Fibroblast of lung (primary cell): ENCODE data around the gene WDFY3. TPM values are rescaled to one million over a fixed set of nuclear protein-coding genes. Genes with fewer than 3 reads are reported as not detected.

Source experiments
- DNase-seq, 2 donors: peaks; one replicate each; pipeline versions ENCODE4 v3.0.0 to v3.0.0-alpha.2; 2010; ENCODE audit warnings: low read depth in 2 of 2
- H2AFZ ChIP-seq: 2 replicates; pipeline ENCODE4 v1.5.1; 2012; ENCODE audit warnings: low read length, control low read depth, inconsistent platforms
- H3K27ac ChIP-seq: 2 replicates; pipeline ENCODE4 v1.5.1; 2011; ENCODE audit warnings: low read length, control low read depth; ENCODE audit not compliant: insufficient read depth
- H3K27me3 ChIP-seq: 2 replicates; pipeline ENCODE4 v1.5.1; 2011; ENCODE audit warnings: mild to moderate bottlenecking, low read length; ENCODE audit not compliant: control insufficient read depth, insufficient read depth
- H3K36me3 ChIP-seq: 2 replicates; pipeline ENCODE4 v1.5.1; 2011; ENCODE audit warnings: low read length; ENCODE audit not compliant: control insufficient read depth, insufficient read depth
- H3K4me1 ChIP-seq: 2 replicates; pipeline ENCODE4 v1.5.1; 2011; ENCODE audit warnings: low read length; ENCODE audit not compliant: control insufficient read depth, insufficient read depth; ENCODE audit errors: extremely low read depth
- H3K4me2 ChIP-seq: 2 replicates; pipeline ENCODE4 v1.5.1; 2011; ENCODE audit warnings: low read length, control low read depth; ENCODE audit not compliant: insufficient read depth; ENCODE audit errors: extremely low read depth
- H3K4me3 ChIP-seq, 4 experiments: fragments of 200-600 bp in 1 of 4; sonication (generic) in 1 of 4; replicated peaks in 1 of 4; 2 replicates each; pipeline ENCODE4 v1.5.1; 2011 to 2016; ENCODE audit warnings: low read length in 4 of 4, low read depth in 3 of 4, mild to moderate bottlenecking in 3 of 4, control low read depth in 2 of 4, inconsistent platforms in 1 of 4, mixed read lengths in 1 of 4; ENCODE audit not compliant: insufficient read depth in 1 of 4; ENCODE audit errors: control extremely low read depth in 1 of 4
- H3K79me2 ChIP-seq: 2 replicates; pipeline ENCODE4 v1.5.1; 2012; ENCODE audit warnings: mild to moderate bottlenecking, low read length, inconsistent platforms; ENCODE audit not compliant: control insufficient read depth, insufficient read depth
- H3K9ac ChIP-seq: 2 replicates; pipeline ENCODE4 v1.5.1; 2011; ENCODE audit warnings: mild to moderate bottlenecking, low read length, control low read depth; ENCODE audit not compliant: insufficient read depth
- H3K9me3 ChIP-seq: 2 replicates; pipeline ENCODE4 v1.5.1; 2012; ENCODE audit warnings: low read depth, low read length; ENCODE audit not compliant: control insufficient read depth, insufficient read depth
- H4K20me1 ChIP-seq: 2 replicates; pipeline ENCODE4 v1.5.1; 2011; ENCODE audit warnings: low read length; ENCODE audit not compliant: control insufficient read depth, insufficient read depth; ENCODE audit errors: extremely low read depth
- CTCF ChIP-seq, 2 donors: IDR thresholded peaks in 1 of 2; conservative IDR thresholded peaks in 1 of 2; 1 replicate in 1 of 2; 2 replicates in 1 of 2; pipeline ENCODE4 v1.5.1; 2011 to 2012; ENCODE audit warnings: low read length in 2 of 2, control low read depth in 1 of 2, inconsistent platforms in 1 of 2, low read depth in 1 of 2, mild to moderate bottlenecking in 1 of 2
- EZH2 ChIP-seq: IDR thresholded peaks from 2 replicates; pipeline ENCODE4 v1.5.1; 2012; ENCODE audit warnings: low read length, control low read depth, mild to moderate bottlenecking; ENCODE audit errors: missing control alignments
- polyA plus RNA-seq, 2 donors: library from polyadenylated mRNA; depleted of rRNA in 1 of 2; stranded (reverse) in 1 of 2; unstranded in 1 of 2; fragments of >200 nt; gene quantifications; 2 replicates each; pipeline ENCODE4 v1.2.1, GENCODE V29; 2011 to 2012; ENCODE audit warnings: missing spikeins in 1 of 2
- total RNA-seq: library from RNA; depleted of rRNA; stranded (reverse); fragments of >200 nt; gene quantifications from 2 replicates; pipeline ENCODE4 v1.2.1, GENCODE V29; 2014

WDFY3 gene
- total and polyA plus RNA-seq, 2 donors (not counting 1 experiment from before 2014, with no cell fraction given) = 26.8 to 88.8 TPM

GRCh38 chr4:84631573-84631972, 334.9 kb downstream of the WDFY3 start:
- no peak overlapping the region for H2AFZ ChIP-seq
- no peak overlapping the region for H3K4me2 ChIP-seq
- DNase-seq = peak; percentile 11 to 48
- no peaks in the 10 kb centered on the region for H3K9me3 ChIP-seq
- H3K9ac ChIP-seq = no peak overlapping the region
- H3K4me3 ChIP-seq = no peak overlapping the region
- no peaks in the 10 kb centered on the region for H3K27me3 ChIP-seq
- H3K79me2 ChIP-seq = no peaks in the 10 kb centered on the region
- no peak for TF ChIP-seq CTCF (conservative IDR thresholded peaks at IDR 0.05 in 1 of 2, IDR thresholded peaks at IDR 0.05 in 1 of 2; ENCODE audit: low read depth in 1 of 2, low read length in 2 of 2)
- no peak for TF ChIP-seq EZH2
- H4K20me1 ChIP-seq = no peaks in the 10 kb centered on the region
- no peak overlapping the region for H3K27ac ChIP-seq
- H3K36me3 ChIP-seq = no peaks in the 10 kb centered on the region
- H3K4me1 ChIP-seq = no peaks in the 10 kb centered on the region

- no peak overlapping the region for H2AFZ ChIP-seq
Observed at GRCh38 chr4:84626673-84627072, 339.8 kb downstream of the WDFY3 start.

GRCh38 chr4:84623661-84624060, 342.8 kb downstream of the WDFY3 start:
- no peak overlapping the region for H3K4me3 ChIP-seq

More at GRCh38 chr4:84626673-84627072, 339.8 kb downstream of the WDFY3 start:
- H3K4me1 ChIP-seq = no peaks in the 10 kb centered on the region
- H3K79me2 ChIP-seq = no peaks in the 10 kb centered on the region
- H3K4me3 ChIP-seq = no peak overlapping the region
- no peaks in the 10 kb centered on the region for H3K27me3 ChIP-seq
- H3K27ac ChIP-seq = no peak overlapping the region
- H3K9ac ChIP-seq = no peak overlapping the region
- no peaks in the 10 kb centered on the region for H4K20me1 ChIP-seq
- no peaks in the 10 kb centered on the region for H3K9me3 ChIP-seq
- no peak overlapping the region for H3K4me2 ChIP-seq
- TF ChIP-seq EZH2 (no peak), CTCF (conservative IDR thresholded peaks at IDR 0.05 in 1 of 2, IDR thresholded peaks at IDR 0.05 in 1 of 2; ENCODE audit: low read depth in 1 of 2, low read length in 2 of 2) (no peak)
- H3K36me3 ChIP-seq = no peaks in the 10 kb centered on the region
- DNase-seq = no peak

More at GRCh38 chr4:84623661-84624060, 342.8 kb downstream of the WDFY3 start:
- H3K79me2 ChIP-seq = no peaks in the 10 kb centered on the region
- H4K20me1 ChIP-seq = no peaks in the 10 kb centered on the region
- H2AFZ ChIP-seq = no peak overlapping the region
- H3K4me1 ChIP-seq = no peaks in the 10 kb centered on the region
- H3K9me3 ChIP-seq = no peaks in the 10 kb centered on the region
- no peaks in the 10 kb centered on the region for H3K27me3 ChIP-seq
- H3K27ac ChIP-seq = no peak overlapping the region
- no peaks in the 10 kb centered on the region for H3K36me3 ChIP-seq
- no peak overlapping the region for H3K9ac ChIP-seq
- TF ChIP-seq CTCF (conservative IDR thresholded peaks at IDR 0.05 in 1 of 2, IDR thresholded peaks at IDR 0.05 in 1 of 2; ENCODE audit: low read depth in 1 of 2, low read length in 2 of 2) = no peak
- no peak for TF ChIP-seq EZH2
- DNase-seq = no peak
- H3K4me2 ChIP-seq = no peak overlapping the region
